ENCODE measurements around the gene TPO.

DNA sequence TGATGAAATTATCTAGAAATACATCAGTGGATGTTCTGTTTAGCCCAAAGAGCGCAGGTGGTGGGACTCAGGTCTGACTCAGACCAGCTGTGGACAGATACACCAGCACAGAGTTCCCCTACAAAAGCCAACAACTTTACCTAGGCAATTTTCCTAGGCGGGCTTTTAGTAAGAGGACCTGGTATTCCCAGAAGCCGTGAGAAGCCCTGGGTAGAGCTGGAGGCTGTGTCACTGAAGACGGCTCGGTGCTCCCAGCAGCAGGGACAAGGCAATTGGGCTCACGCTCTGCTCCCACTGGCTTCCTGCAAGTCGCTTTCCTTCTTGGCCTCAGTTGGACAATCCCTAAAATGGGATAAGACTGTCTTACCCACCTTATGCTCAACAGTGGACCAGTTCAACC is 41.1 kb downstream of the TPO start:
- no peak for TF ChIP-seq GATA2 (IDR thresholded peaks at IDR 0.05; ENCODE audit: low read depth, low read length)
- TF ChIP-seq GATA3 (IDR thresholded peaks at IDR 0.05; ENCODE audit: low read depth, low read length): no peak
